OCI-LY1 (cell line): ENCODE results near the gene MUC12.
"Not testable (repeated sequence)": the region's sequence is repeated elsewhere in the genome, so short reads cannot be mapped to it uniquely, and the experiment has no call there.

ENCODE experiments used
- CTCF ChIP-seq: fragments of 200-600 bp; sonication (generic), shearing (Covaris generic); IDR thresholded peaks from 2 replicates; pipeline ENCODE4 v1.5.1; 2017; ENCODE audit warnings: mild to moderate bottlenecking, antibody characterized with exemption, low read length, moderate library complexity, mixed read lengths
- EZH2 ChIP-seq: fragments of 200-600 bp; sonication (generic), shearing (Covaris generic); IDR thresholded peaks from 2 replicates; pipeline ENCODE4 v1.8.0; 2017; ENCODE audit warnings: borderline replicate concordance, mixed run types, mild to moderate bottlenecking, antibody characterized with exemption, low read length, moderate library complexity, mixed read lengths

GRCh38 chr7:100984241-100984918, 15.0 kb downstream of the MUC12 start:
- TF ChIP-seq CTCF, EZH2: not testable (repeated sequence)
